Neuronal stem cell (in vitro differentiated cells): ENCODE data around the gene TPRA1.

Experiments used
- DNase-seq: peaks from one replicate; pipeline ENCODE4 v3.0.0-alpha.2; 2013; ENCODE audit warnings: low spot score
- H2AFZ ChIP-seq: one replicate; pipeline ENCODE4 v1.6.1; 2013; ENCODE audit warnings: mild to moderate bottlenecking, low read length, inconsistent platforms
- H2AK5ac ChIP-seq: 2 replicates; pipeline ENCODE4 v1.6.1; 2013; ENCODE audit warnings: low read depth, mild to moderate bottlenecking, inconsistent platforms, low read length, moderate library complexity, mixed read lengths
- H2BK120ac ChIP-seq: 2 replicates; pipeline ENCODE4 v1.6.1; 2013; ENCODE audit warnings: low read depth, mild to moderate bottlenecking, inconsistent platforms, low read length, moderate library complexity, mixed read lengths
- H2BK12ac ChIP-seq: one replicate; pipeline ENCODE4 v1.6.1; 2013; ENCODE audit warnings: low read length, inconsistent platforms
- H2BK15ac ChIP-seq: 2 replicates; pipeline ENCODE4 v1.6.1; 2013; ENCODE audit warnings: mild to moderate bottlenecking, low read length, inconsistent platforms, mixed read lengths
- H2BK5ac ChIP-seq: one replicate; pipeline ENCODE4 v1.6.1; 2013; ENCODE audit warnings: inconsistent platforms, mild to moderate bottlenecking, low read length, moderate library complexity
- H3K14ac ChIP-seq: one replicate; pipeline ENCODE4 v1.6.1; 2013; ENCODE audit warnings: low read length, inconsistent platforms
- H3K18ac ChIP-seq: 2 replicates; pipeline ENCODE4 v1.6.1; 2013; ENCODE audit warnings: low read length, inconsistent platforms
- H3K23ac ChIP-seq: 2 replicates; pipeline ENCODE4 v1.6.1; 2013; ENCODE audit warnings: low read depth, mild to moderate bottlenecking, mixed read lengths, low read length, inconsistent platforms; ENCODE audit not compliant: poor library complexity
- H3K27ac ChIP-seq: replicated peaks from 3 replicates; pipeline ENCODE4 v1.5.1; 2013; ENCODE audit warnings: low read length, inconsistent platforms
- H3K27me3 ChIP-seq, 3 experiments: 2 replicates each; pipeline ENCODE4 v1.6.1; 2013; ENCODE audit warnings: low read length in 3 of 3, mild to moderate bottlenecking in 2 of 3, inconsistent platforms in 1 of 3, low read depth in 1 of 3, mixed read lengths in 1 of 3, moderate library complexity in 1 of 3; ENCODE audit not compliant: control insufficient read depth in 3 of 3, insufficient read depth in 3 of 3
- H3K36me3 ChIP-seq, 2 donors: replicated peaks in 1 of 2; 2 replicates each; pipeline ENCODE4 v1.6.1; 2013; ENCODE audit warnings: low read length in 2 of 2; ENCODE audit not compliant: control insufficient read depth in 2 of 2, insufficient read depth in 2 of 2
- H3K4ac ChIP-seq: 2 replicates; pipeline ENCODE4 v1.6.1; 2013; ENCODE audit warnings: inconsistent platforms, mild to moderate bottlenecking, low read length, moderate library complexity
- H3K4me1 ChIP-seq, 2 donors: 1 replicate in 1 of 2; 2 replicates in 1 of 2; pipeline ENCODE4 v1.6.1; 2013; ENCODE audit warnings: low read length in 2 of 2, low read depth in 1 of 2; ENCODE audit not compliant: control insufficient read depth in 2 of 2, insufficient read depth in 1 of 2
- H3K4me2 ChIP-seq: one replicate; pipeline ENCODE4 v1.6.1; 2013; ENCODE audit warnings: mild to moderate bottlenecking, low read length, inconsistent platforms; ENCODE audit not compliant: insufficient read depth, poor library complexity, severe bottlenecking
- H3K4me3 ChIP-seq, 2 donors: 2 replicates each; pipeline ENCODE4 v1.5.1; 2013; ENCODE audit warnings: low read length in 2 of 2, mild to moderate bottlenecking in 2 of 2, inconsistent platforms in 1 of 2, moderate library complexity in 1 of 2
- H3K79me1 ChIP-seq: one replicate; pipeline ENCODE4 v1.6.1; 2013; ENCODE audit warnings: low read depth, mild to moderate bottlenecking, inconsistent platforms, low read length, moderate library complexity
- H3K9ac ChIP-seq: one replicate; pipeline ENCODE4 v1.6.1; 2013; ENCODE audit warnings: mild to moderate bottlenecking, low read depth, low read length, inconsistent platforms; ENCODE audit not compliant: poor library complexity
- H3K9me3 ChIP-seq, 2 donors: replicated peaks in 1 of 2; 2 replicates each; pipeline versions ENCODE3 to v1.6.1; 2013; ENCODE audit warnings: low read length in 2 of 2, mild to moderate bottlenecking in 2 of 2, inconsistent platforms in 1 of 2, low read depth in 1 of 2, mixed read lengths in 1 of 2, moderate library complexity in 1 of 2; ENCODE audit not compliant: control insufficient read depth in 2 of 2, insufficient read depth in 1 of 2
- H4K8ac ChIP-seq: one replicate; pipeline ENCODE4 v1.6.1; 2013; ENCODE audit warnings: low read depth, mild to moderate bottlenecking, inconsistent platforms, low read length, moderate library complexity
- H4K91ac ChIP-seq: one replicate; pipeline ENCODE4 v1.6.1; 2013; ENCODE audit warnings: low read length, low read depth, mild to moderate bottlenecking, inconsistent platforms; ENCODE audit not compliant: poor library complexity
- WGBS, 2 donors: extraction: QIAGEN DNeasy Blood & Tissue Kit; methylation state at CpG; one replicate each; pipeline ENCODE4 v1.1.7; 2013; ENCODE audit warnings: missing lambda C conversion rate in 2 of 2, mixed read lengths in 1 of 2; ENCODE audit not compliant: insufficient read length in 2 of 2, insufficient replicate concordance in 1 of 2; ENCODE audit errors: extremely low coverage in 2 of 2; 5-methylcytosine and 5-hydroxymethylcytosine counted together

TPRA1 gene

DNA sequence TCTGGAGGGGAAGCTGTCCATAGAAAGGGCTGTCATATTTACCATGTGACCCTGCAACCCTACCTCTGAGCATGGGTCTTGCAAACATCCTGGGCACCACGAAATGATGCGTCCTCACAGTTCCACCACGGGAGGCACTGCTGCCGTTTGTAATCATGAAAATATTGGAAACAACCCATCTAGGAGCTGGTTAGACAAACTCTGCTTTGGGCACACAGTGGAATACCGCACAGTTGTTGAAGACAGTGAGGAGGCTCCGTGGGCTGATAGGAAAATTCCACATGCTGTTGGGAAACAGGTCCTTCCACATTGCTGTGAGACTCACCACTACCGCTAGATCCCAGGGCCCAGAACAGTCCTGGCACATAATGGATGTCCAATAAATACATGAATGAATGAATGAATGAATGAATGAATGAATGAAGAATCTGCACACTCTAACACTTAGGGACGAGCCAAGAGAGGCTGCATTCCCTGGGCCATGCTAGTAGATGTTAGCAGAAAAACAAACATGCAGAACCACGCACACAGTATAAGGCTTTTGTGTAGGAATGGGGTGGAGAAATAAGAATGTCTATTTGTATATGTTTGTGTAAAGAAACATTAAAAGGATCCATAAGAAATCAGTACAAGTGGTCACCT is 40.6 kb downstream of the TPRA1 start:
- H4K8ac ChIP-seq, result no peak overlapping the region
- no peak overlapping the region for H3K4me2 ChIP-seq
- H3K27me3 ChIP-seq, result peaks cover 0 to 29% (median 2%) of the 10 kb centered on the region in 3 experiments
- H3K18ac ChIP-seq, result no peak overlapping the region
- H3K4ac ChIP-seq, result no peak overlapping the region
- no peak overlapping the region for H3K27ac ChIP-seq
- no CpG with 5 or more reads among the region's 9 CpGs for WGBS, 2 donors
- H3K4me3 ChIP-seq, result no peak overlapping the region
- H2BK5ac ChIP-seq, result no peak overlapping the region
- H3K9me3 ChIP-seq, result no peaks in the 10 kb centered on the region
- H3K36me3 ChIP-seq, result no peaks in the 10 kb centered on the region
- H4K91ac ChIP-seq, result no peak overlapping the region
- DNase-seq, result no peak
- no peak overlapping the region for H3K14ac ChIP-seq
- H2BK15ac ChIP-seq, result no peak overlapping the region
- H2AFZ ChIP-seq, result no peak overlapping the region
- peaks cover 9% of the 10 kb centered on the region in 2 donors for H3K4me1 ChIP-seq
- H3K79me1 ChIP-seq, result no peaks in the 10 kb centered on the region
- no peak overlapping the region for H2BK12ac ChIP-seq
- no peak overlapping the region for H2AK5ac ChIP-seq
- H3K9ac ChIP-seq, result no peak overlapping the region
- no peak overlapping the region for H3K23ac ChIP-seq
- H2BK120ac ChIP-seq, result no peak overlapping the region

DNA sequence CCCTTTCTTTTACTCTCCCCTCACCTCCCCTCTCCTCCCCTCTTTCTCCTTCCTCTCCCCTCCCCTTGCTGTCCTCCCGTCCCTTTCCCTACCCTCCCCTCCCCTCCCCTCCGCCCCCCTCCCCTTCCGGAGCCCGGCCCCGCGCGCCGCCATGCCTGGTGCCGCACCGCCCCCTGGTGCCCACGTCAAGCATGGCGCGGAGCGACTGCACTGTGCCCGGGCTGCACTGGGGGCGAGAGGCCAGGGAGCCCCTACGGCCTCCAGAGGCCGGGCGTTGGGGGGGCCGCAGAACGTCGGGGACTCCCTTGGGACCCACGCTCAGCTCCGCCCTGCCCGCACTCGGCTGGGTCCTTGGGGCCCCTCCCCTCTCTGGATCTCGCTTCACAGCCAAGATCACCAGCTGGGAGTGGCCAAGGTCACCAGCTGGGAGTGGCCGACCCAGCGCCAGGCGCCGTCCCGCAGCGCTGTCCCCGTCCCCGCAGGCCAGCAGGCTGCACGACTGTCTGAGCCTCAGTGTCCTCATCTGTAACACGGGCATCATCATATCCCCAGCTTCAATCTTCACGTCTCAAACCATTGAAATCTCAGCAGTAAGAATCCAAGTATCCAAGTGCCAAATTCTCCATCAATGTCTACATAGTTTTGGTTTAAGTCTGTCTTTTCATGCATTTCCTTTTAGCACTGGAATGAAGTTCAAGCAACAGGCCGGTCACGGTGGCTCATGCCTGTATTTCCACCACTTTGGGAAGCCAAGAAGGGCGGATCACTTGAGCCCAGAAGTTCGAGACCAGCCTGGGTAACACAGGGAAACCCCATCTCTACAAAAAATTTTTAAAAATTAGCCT is 42.5 kb downstream of the TPRA1 start:
- Histone ChIP-seq H2BK12ac (no peak overlapping the region), H2BK120ac (no peak overlapping the region), H3K14ac (no peak overlapping the region), H4K91ac (no peak overlapping the region), H3K36me3 (no peaks in the 10 kb centered on the region), H3K79me1 (no peaks in the 10 kb centered on the region), H3K4me3 (peak overlapping the region; percentile 3 to 20), H3K27me3 (peaks cover 0 to 36% (median 2%) of the 10 kb centered on the region in 3 experiments), H3K4me1 (peaks cover 13 to 14% of the 10 kb centered on the region in 2 donors), H3K9ac (no peak overlapping the region), H3K4me2 (peak overlapping the region; percentile 55), H3K4ac (no peak overlapping the region), H2BK5ac (no peak overlapping the region), H2AK5ac (peak overlapping the region; percentile 58), H3K18ac (peak overlapping the region; percentile 76), H3K27ac (no peak overlapping the region), H3K23ac (no peak overlapping the region), H2AFZ (peak overlapping the region; percentile 93), H4K8ac (no peak overlapping the region), H3K9me3 (no peaks in the 10 kb centered on the region), H2BK15ac (no peak overlapping the region)
- WGBS, 2 donors, result no CpG with 5 or more reads among the region's 42 CpGs
- peak; percentile 69 for DNase-seq

DNA sequence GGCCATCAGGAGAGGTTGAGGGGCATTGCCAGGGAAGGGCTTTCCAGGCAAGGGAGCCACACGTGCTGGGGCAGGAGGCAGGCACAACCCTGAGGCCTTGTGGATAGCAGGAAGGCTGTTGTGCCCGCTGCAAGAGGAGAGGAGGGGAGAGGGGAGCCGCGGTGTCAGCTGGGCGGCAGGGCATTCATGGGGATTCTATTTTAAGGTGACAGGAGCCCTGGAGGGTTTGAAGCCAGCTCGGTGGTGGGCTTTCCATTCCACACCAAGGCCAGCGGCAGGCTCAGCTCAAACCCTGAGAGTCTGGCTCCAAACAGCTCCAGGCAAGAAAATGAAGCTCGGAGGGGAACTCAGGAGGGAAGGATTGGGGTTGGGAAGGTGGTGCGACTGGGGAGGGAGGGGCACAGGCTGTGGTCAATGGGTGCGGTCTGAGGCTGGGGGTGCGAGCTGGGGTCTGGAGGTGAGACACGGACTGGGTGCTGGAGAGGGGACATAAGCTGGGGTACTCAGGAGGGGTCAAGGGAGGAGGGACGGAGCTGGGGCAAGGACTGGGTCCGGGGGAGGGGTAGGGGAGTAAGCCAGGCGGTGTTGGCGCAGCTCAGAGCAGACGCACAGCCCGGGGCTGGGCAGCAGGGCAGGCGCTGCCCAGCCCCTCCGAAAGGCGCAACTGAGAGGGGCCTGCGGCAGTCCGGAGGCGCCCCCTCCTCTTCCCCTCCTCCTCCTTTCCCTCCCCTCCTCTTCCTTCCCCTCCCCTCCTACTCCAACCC is 43.4 kb downstream of the TPRA1 start:
- H3K14ac ChIP-seq, result no peak overlapping the region
- peak overlapping the region; percentile 47 for H3K9ac ChIP-seq
- H3K4me2 ChIP-seq, result peak overlapping the region; percentile 55
- peak overlapping the region; percentile 68 for H3K23ac ChIP-seq
- no peak overlapping the region for H4K91ac ChIP-seq
- no peak for DNase-seq
- no peaks in the 10 kb centered on the region for H3K79me1 ChIP-seq
- H4K8ac ChIP-seq, result peak overlapping the region; percentile 66
- no peak overlapping the region for H3K4ac ChIP-seq
- no peaks in the 10 kb centered on the region for H3K9me3 ChIP-seq
- no peaks in the 10 kb centered on the region for H3K36me3 ChIP-seq
- H2BK12ac ChIP-seq, result peak overlapping the region; percentile 48
- peak overlapping the region; percentile 86 for H3K18ac ChIP-seq
- peak overlapping the region; percentile 31 for H2AFZ ChIP-seq
- H2BK120ac ChIP-seq, result peak overlapping the region; percentile 82
- peaks cover 13 to 14% of the 10 kb centered on the region in 2 donors for H3K4me1 ChIP-seq
- H3K27ac ChIP-seq, result no peak overlapping the region
- no CpG with 5 or more reads among the region's 24 CpGs for WGBS, 2 donors
- no peak overlapping the region for H2AK5ac ChIP-seq
- peak overlapping the region; percentile 5 for H2BK15ac ChIP-seq
- H3K4me3 ChIP-seq, result peak overlapping the region in 1 of 2 donors; percentile 62
- H2BK5ac ChIP-seq, result no peak overlapping the region
- H3K27me3 ChIP-seq, result peaks cover 0 to 36% (median 2%) of the 10 kb centered on the region in 3 experiments
